GM12873 (cell line): ENCODE measurements around the gene HSPE1.

ENCODE experiments used
- CTCF ChIP-seq: IDR thresholded peaks from 2 replicates; pipeline ENCODE4 v1.5.1; 2012; ENCODE audit warnings: low read depth, mild to moderate bottlenecking, moderate library complexity, low read length, control low read depth; ENCODE audit not compliant: insufficient read depth; ENCODE audit errors: missing control alignments

The HSPE1 gene

GRCh38 chr2:197460649-197461048, 39.5 kb upstream of the HSPE1 start:
- no peak for TF ChIP-seq CTCF

- TF ChIP-seq CTCF: no peak
Observed at GRCh38 chr2:197461057-197461456, 39.1 kb upstream of the HSPE1 start.

- no peak for TF ChIP-seq CTCF
Observed at GRCh38 chr2:197464175-197464574, 36.0 kb upstream of the HSPE1 start.

GRCh38 chr2:197472166-197472565, 28.0 kb upstream of the HSPE1 start:
- no peak for TF ChIP-seq CTCF

DNA sequence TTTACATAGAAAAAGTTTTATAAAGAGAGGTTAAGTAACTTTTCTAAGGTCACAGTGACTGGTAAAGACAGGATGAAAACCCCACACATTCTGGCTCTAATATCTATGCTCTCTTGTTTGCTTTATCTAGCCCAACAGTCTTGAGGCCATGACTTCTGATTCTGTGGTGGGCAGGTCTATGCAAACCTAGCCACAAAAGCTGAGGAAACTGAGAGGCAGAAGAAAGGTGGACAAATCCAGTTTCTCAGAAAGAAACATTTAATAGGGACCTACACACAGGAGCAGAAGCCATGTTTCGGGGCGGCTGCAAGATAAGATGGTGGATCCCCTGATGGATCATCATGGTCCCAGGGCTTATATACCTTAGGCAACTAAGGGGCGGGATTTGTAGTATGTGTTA, 22.4 kb upstream of the HSPE1 start:
- no peak for TF ChIP-seq CTCF

DNA sequence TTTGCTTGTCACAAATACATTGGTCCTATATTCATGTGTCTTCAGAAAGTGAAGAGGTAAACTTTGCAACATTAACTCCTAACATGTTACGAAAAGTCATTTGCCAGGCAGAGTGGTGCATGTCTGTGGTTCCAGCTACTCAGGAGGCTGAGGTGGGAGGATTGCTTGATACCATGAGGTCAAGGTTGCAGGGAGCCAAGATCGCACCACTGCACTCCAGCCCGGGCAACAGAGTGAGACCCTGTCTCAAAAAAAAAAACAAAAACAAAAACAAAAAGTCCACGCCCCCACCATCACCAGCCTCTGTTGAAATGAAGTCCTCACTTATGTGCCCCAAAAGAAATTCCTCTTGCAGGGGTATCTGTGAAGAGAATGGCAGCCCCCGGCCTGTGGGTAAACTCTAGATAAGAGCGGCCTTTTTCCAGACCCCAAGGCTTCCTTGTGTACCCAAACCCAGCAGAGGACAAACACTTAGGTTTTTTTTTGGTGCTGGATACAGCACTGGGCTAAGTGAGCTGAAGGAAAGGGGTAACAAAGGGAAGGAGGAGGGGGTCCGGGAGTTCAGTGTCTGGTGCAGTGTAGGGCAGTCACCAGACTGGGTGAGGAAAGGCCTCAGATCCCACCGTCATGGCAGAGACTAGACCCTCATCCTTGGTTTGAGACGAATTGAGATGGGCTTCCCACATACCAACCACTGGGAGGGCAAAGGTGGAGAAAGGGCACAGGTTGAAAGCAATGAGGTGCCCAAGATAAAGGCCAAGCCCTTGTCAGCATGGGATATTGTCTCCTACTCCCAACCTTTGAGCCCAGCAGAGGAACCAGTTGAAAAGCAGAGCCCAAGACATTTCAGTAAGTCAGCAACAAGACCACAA, 19.8 kb upstream of the HSPE1 start:
- no peak for TF ChIP-seq CTCF

GRCh38 chr2:197486175-197486574, 14.0 kb upstream of the HSPE1 start:
- TF ChIP-seq CTCF: no peak
